HEK293 (cell line): ENCODE measurements around the gene DARS2.

Experiments used
- GLI2 ChIP-seq: fragments of 450-650 bp; formaldehyde crosslinking; IDR thresholded peaks from 2 replicates; pipeline ENCODE4; 2017; ENCODE audit warnings: missing biosample characterization, missing genetic modification characterization, low read depth, borderline replicate concordance
- MEIS1 ChIP-seq: sonication (generic); formaldehyde crosslinking; IDR thresholded peaks from 2 replicates; pipeline ENCODE4 v1.8.1; 2022; ENCODE audit warnings: missing genetic modification reagents, mild to moderate bottlenecking, borderline replicate concordance
- MYNN ChIP-seq: fragments of 450-650 bp; formaldehyde crosslinking; IDR thresholded peaks from 2 replicates; pipeline ENCODE4 v1.5.1; 2016; ENCODE audit warnings: missing biosample characterization, missing genetic modification characterization, borderline replicate concordance
- MZF1 ChIP-seq: fragments of 450-650 bp; formaldehyde crosslinking; IDR thresholded peaks from 2 replicates; pipeline ENCODE4 v1.5.1; 2017; ENCODE audit warnings: missing biosample characterization, missing genetic modification characterization, borderline replicate concordance
- SALL2 ChIP-seq: fragments of 450-650 bp; formaldehyde crosslinking; IDR thresholded peaks from 2 replicates; pipeline ENCODE4 v1.5.0; 2017; ENCODE audit warnings: missing biosample characterization, mild to moderate bottlenecking, missing genetic modification characterization, borderline replicate concordance
- TRIM28 ChIP-seq: IDR thresholded peaks from 2 replicates; pipeline ENCODE4 v1.6.1; 2011; ENCODE audit warnings: low read length, control low read depth, borderline replicate concordance
- YY2 ChIP-seq: fragments of 450-650 bp; formaldehyde crosslinking; IDR thresholded peaks from 2 replicates; pipeline ENCODE4 v1.5.1; 2016; ENCODE audit warnings: missing biosample characterization, missing genetic modification characterization
- ZBTB21 ChIP-seq: fragments of 450-650 bp; formaldehyde crosslinking; IDR thresholded peaks from 2 replicates; pipeline ENCODE4 v1.5.1; 2017; ENCODE audit warnings: missing biosample characterization, missing genetic modification characterization
- ZFP37 ChIP-seq: fragments of 450-650 bp; formaldehyde crosslinking; IDR thresholded peaks from 2 replicates; pipeline ENCODE4 v1.5.1; 2016; ENCODE audit warnings: missing biosample characterization, missing genetic modification characterization
- ZFP41 ChIP-seq: fragments of 450-650 bp; formaldehyde crosslinking; IDR thresholded peaks from 2 replicates; pipeline ENCODE4 v1.5.1; 2016; ENCODE audit warnings: missing biosample characterization, missing genetic modification characterization, borderline replicate concordance
- ZIC2 ChIP-seq: fragments of 450-650 bp; formaldehyde crosslinking; IDR thresholded peaks from 2 replicates; pipeline ENCODE4 v1.5.1; 2016; ENCODE audit warnings: missing biosample characterization, missing genetic modification characterization
- ZNF133 ChIP-seq: fragments of 450-650 bp; formaldehyde crosslinking; IDR thresholded peaks from 2 replicates; pipeline ENCODE4 v1.5.1; 2016; ENCODE audit warnings: missing biosample characterization, missing genetic modification characterization
- ZNF16 ChIP-seq: fragments of 450-650 bp; formaldehyde crosslinking; IDR thresholded peaks from 2 replicates; pipeline ENCODE4 v1.5.1; 2016; ENCODE audit warnings: low read depth, missing biosample characterization, missing genetic modification characterization
- ZNF19 ChIP-seq: fragments of 450-650 bp; formaldehyde crosslinking; IDR thresholded peaks from 2 replicates; pipeline ENCODE4; 2016; ENCODE audit warnings: missing biosample characterization, missing genetic modification characterization, low read depth
- ZNF394 ChIP-seq: fragments of 450-650 bp; formaldehyde crosslinking; IDR thresholded peaks from 2 replicates; pipeline ENCODE4 v1.5.1; 2016; ENCODE audit warnings: missing biosample characterization, missing genetic modification characterization, mild to moderate bottlenecking, moderate library complexity, borderline replicate concordance
- ZNF521 ChIP-seq: fragments of 450-650 bp; formaldehyde crosslinking; IDR thresholded peaks from 2 replicates; pipeline ENCODE4 v1.5.1; 2017; ENCODE audit warnings: missing biosample characterization, mild to moderate bottlenecking, missing genetic modification characterization
- ZNF549 ChIP-seq: fragments of 450-650 bp; IDR thresholded peaks from 2 replicates; pipeline ENCODE4 v1.5.1; 2018; ENCODE audit warnings: missing biosample characterization, missing genetic modification characterization, mild to moderate bottlenecking, inconsistent platforms, moderate library complexity
- ZNF600 ChIP-seq: fragments of 450-650 bp; formaldehyde crosslinking; IDR thresholded peaks from 2 replicates; pipeline ENCODE4 v1.5.1; 2016; ENCODE audit warnings: missing biosample characterization, missing genetic modification characterization
- ZNF629 ChIP-seq: fragments of 450-650 bp; formaldehyde crosslinking; IDR thresholded peaks from 2 replicates; pipeline ENCODE4 v1.5.1; 2017; ENCODE audit warnings: missing biosample characterization, missing genetic modification characterization
- ZNF658 ChIP-seq: fragments of 450-650 bp; formaldehyde crosslinking; IDR thresholded peaks from 2 replicates; pipeline ENCODE4; 2016; ENCODE audit warnings: missing biosample characterization, missing genetic modification characterization
- ZNF677 ChIP-seq: fragments of 450-650 bp; IDR thresholded peaks from 2 replicates; pipeline ENCODE4 v1.5.0; 2018; ENCODE audit warnings: missing biosample characterization, mild to moderate bottlenecking, missing genetic modification characterization, moderate library complexity
- ZNF707 ChIP-seq: fragments of 450-650 bp; formaldehyde crosslinking; IDR thresholded peaks from 2 replicates; pipeline ENCODE4 v1.5.1; 2016; ENCODE audit warnings: missing biosample characterization, missing genetic modification characterization
- ZSCAN30 ChIP-seq: fragments of 450-650 bp; IDR thresholded peaks from 2 replicates; pipeline ENCODE4 v1.5.1; 2018; ENCODE audit warnings: missing biosample characterization, mild to moderate bottlenecking, missing genetic modification characterization, moderate library complexity
- TF ChIP-seq, protein P1 (sequence below): fragments of 450-650 bp; formaldehyde crosslinking; IDR thresholded peaks from 2 replicates; pipeline ENCODE4 v1.5.1; 2017; ENCODE audit warnings: missing biosample characterization, missing genetic modification characterization
- TF ChIP-seq, protein P2 (sequence below): fragments of 450-650 bp; formaldehyde crosslinking; IDR thresholded peaks from 2 replicates; pipeline ENCODE4 v1.5.1; 2016; ENCODE audit warnings: missing biosample characterization, missing genetic modification characterization
- TF ChIP-seq, protein P3 (sequence below): fragments of 450-650 bp; formaldehyde crosslinking; IDR thresholded peaks from 2 replicates; pipeline ENCODE4 v1.5.1; 2016; ENCODE audit warnings: missing biosample characterization, missing genetic modification characterization, low read depth
- TF ChIP-seq, protein P4 (sequence below): fragments of 450-650 bp; formaldehyde crosslinking; IDR thresholded peaks from 2 replicates; pipeline ENCODE4 v1.5.1; 2016; ENCODE audit warnings: missing biosample characterization, missing genetic modification characterization
- TF ChIP-seq, protein P5 (sequence below): sonication (generic); formaldehyde crosslinking; IDR thresholded peaks from 2 replicates; pipeline ENCODE4 v1.8.1; 2022; ENCODE audit warnings: mild to moderate bottlenecking, moderate library complexity, missing genetic modification reagents
- TF ChIP-seq, protein P6 (sequence below): fragments of 450-650 bp; formaldehyde crosslinking; IDR thresholded peaks from 2 replicates; pipeline ENCODE4 v1.5.1; 2016; ENCODE audit warnings: missing biosample characterization, missing genetic modification characterization

The DARS2 gene

DNA sequence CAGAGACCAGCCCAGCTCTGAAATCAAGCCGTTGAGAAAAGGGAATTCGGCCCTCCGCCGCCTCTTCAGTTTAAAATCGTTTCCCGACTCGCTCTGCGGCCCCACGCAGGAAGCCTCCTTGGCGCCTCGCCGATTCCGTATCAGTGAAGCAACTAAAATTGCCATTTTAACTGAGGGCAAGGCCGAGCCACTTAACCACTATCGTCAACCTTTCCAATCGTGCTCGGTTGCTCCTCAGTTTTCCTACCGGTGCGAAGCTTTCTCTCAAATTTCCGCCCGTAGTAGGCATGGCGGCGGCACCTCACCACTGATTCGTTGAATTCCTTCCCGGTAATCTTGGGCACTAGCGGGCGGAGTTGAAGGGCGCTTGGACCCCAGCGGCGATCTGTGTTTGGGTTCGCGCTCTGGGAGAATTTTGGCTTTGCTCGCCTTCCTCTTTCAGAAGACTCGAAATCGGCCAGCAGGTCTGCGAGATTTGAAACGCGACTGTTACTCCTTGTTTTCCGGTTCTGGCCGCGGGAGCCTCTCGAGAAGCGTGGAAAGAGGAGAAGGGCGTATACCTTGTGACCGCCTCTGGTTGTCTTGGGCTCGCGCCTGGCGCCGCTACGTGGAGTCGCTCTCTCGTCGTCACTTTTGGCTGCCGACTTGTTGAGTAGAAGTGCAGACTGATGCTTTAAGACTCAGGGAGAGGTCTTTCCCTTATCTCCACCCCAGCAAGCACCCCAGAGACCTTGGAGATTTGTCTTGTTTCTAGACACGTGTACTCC is at the start of gene DARS2, which contains the start of gene CENPL (continued):
- TF ChIP-seq, protein P1, sequence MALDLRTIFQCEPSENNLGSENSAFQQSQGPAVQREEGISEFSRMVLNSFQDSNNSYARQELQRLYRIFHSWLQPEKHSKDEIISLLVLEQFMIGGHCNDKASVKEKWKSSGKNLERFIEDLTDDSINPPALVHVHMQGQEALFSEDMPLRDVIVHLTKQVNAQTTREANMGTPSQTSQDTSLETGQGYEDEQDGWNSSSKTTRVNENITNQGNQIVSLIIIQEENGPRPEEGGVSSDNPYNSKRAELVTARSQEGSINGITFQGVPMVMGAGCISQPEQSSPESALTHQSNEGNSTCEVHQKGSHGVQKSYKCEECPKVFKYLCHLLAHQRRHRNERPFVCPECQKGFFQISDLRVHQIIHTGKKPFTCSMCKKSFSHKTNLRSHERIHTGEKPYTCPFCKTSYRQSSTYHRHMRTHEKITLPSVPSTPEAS (tag by site-specific recombination) = no peak; the same call in 1 of the 2 replicates
- TF ChIP-seq MZF1 (tag by site-specific recombination) = no peak
- TF ChIP-seq ZIC2 (tag by site-specific recombination) = 0 out of 2 replicates have a peak, but pooled peaks have one; percentile 31
- peak; percentile 97 for TF ChIP-seq YY2 (tag by site-specific recombination)
- peak; percentile 76 for TF ChIP-seq ZNF629
- no peak for TF ChIP-seq SALL2 (tag by site-specific recombination)
- TF ChIP-seq ZNF16 (tag by site-specific recombination) = no peak
- peak; percentile 99 for TF ChIP-seq ZNF600 (tag by site-specific recombination)
- TF ChIP-seq GLI2 (tag by site-specific recombination) = no peak
- TF ChIP-seq ZNF658 (tag by site-specific recombination) = no peak
- peak; percentile 86 for TF ChIP-seq ZNF394 (tag by site-specific recombination)
- TF ChIP-seq ZFP41 (tag by site-specific recombination) = no peak
- TF ChIP-seq, protein P2, sequence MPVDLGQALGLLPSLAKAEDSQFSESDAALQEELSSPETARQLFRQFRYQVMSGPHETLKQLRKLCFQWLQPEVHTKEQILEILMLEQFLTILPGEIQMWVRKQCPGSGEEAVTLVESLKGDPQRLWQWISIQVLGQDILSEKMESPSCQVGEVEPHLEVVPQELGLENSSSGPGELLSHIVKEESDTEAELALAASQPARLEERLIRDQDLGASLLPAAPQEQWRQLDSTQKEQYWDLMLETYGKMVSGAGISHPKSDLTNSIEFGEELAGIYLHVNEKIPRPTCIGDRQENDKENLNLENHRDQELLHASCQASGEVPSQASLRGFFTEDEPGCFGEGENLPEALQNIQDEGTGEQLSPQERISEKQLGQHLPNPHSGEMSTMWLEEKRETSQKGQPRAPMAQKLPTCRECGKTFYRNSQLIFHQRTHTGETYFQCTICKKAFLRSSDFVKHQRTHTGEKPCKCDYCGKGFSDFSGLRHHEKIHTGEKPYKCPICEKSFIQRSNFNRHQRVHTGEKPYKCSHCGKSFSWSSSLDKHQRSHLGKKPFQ (tag by site-specific recombination) = no peak; the same call in 1 of the 2 replicates
- TF ChIP-seq ZNF549 (tag by site-specific recombination) = no peak
- no peak for TF ChIP-seq ZNF521 (tag by site-specific recombination)
- TF ChIP-seq, protein P3, sequence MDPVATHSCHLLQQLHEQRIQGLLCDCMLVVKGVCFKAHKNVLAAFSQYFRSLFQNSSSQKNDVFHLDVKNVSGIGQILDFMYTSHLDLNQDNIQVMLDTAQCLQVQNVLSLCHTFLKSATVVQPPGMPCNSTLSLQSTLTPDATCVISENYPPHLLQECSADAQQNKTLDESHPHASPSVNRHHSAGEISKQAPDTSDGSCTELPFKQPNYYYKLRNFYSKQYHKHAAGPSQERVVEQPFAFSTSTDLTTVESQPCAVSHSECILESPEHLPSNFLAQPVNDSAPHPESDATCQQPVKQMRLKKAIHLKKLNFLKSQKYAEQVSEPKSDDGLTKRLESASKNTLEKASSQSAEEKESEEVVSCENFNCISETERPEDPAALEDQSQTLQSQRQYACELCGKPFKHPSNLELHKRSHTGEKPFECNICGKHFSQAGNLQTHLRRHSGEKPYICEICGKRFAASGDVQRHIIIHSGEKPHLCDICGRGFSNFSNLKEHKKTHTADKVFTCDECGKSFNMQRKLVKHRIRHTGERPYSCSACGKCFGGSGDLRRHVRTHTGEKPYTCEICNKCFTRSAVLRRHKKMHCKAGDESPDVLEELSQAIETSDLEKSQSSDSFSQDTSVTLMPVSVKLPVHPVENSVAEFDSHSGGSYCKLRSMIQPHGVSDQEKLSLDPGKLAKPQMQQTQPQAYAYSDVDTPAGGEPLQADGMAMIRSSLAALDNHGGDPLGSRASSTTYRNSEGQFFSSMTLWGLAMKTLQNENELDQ = no peak
- TF ChIP-seq ZBTB21 = no peak
- no peak for TF ChIP-seq MEIS1 (CRISPR knock-in tag)
- TF ChIP-seq ZNF19 (tag by site-specific recombination) = no peak
- TF ChIP-seq, protein P4, sequence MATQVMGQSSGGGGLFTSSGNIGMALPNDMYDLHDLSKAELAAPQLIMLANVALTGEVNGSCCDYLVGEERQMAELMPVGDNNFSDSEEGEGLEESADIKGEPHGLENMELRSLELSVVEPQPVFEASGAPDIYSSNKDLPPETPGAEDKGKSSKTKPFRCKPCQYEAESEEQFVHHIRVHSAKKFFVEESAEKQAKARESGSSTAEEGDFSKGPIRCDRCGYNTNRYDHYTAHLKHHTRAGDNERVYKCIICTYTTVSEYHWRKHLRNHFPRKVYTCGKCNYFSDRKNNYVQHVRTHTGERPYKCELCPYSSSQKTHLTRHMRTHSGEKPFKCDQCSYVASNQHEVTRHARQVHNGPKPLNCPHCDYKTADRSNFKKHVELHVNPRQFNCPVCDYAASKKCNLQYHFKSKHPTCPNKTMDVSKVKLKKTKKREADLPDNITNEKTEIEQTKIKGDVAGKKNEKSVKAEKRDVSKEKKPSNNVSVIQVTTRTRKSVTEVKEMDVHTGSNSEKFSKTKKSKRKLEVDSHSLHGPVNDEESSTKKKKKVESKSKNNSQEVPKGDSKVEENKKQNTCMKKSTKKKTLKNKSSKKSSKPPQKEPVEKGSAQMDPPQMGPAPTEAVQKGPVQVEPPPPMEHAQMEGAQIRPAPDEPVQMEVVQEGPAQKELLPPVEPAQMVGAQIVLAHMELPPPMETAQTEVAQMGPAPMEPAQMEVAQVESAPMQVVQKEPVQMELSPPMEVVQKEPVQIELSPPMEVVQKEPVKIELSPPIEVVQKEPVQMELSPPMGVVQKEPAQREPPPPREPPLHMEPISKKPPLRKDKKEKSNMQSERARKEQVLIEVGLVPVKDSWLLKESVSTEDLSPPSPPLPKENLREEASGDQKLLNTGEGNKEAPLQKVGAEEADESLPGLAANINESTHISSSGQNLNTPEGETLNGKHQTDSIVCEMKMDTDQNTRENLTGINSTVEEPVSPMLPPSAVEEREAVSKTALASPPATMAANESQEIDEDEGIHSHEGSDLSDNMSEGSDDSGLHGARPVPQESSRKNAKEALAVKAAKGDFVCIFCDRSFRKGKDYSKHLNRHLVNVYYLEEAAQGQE (tag by site-specific recombination) = no peak
- peak; percentile 89; the same call in 1 of the 2 replicates for TF ChIP-seq TRIM28
- TF ChIP-seq ZFP37 (tag by site-specific recombination) = no peak
- no peak for TF ChIP-seq ZNF707
- TF ChIP-seq, protein P5, sequence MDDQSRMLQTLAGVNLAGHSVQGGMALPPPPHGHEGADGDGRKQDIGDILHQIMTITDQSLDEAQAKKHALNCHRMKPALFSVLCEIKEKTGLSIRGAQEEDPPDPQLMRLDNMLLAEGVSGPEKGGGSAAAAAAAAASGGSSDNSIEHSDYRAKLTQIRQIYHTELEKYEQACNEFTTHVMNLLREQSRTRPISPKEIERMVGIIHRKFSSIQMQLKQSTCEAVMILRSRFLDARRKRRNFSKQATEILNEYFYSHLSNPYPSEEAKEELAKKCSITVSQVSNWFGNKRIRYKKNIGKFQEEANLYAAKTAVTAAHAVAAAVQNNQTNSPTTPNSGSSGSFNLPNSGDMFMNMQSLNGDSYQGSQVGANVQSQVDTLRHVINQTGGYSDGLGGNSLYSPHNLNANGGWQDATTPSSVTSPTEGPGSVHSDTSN = no peak
- TF ChIP-seq ZNF133 (tag by site-specific recombination) = no peak
- TF ChIP-seq ZSCAN30 = peak; percentile 44
- peak; percentile 33; the same call in 1 of the 2 replicates for TF ChIP-seq MYNN
- TF ChIP-seq, protein P6, sequence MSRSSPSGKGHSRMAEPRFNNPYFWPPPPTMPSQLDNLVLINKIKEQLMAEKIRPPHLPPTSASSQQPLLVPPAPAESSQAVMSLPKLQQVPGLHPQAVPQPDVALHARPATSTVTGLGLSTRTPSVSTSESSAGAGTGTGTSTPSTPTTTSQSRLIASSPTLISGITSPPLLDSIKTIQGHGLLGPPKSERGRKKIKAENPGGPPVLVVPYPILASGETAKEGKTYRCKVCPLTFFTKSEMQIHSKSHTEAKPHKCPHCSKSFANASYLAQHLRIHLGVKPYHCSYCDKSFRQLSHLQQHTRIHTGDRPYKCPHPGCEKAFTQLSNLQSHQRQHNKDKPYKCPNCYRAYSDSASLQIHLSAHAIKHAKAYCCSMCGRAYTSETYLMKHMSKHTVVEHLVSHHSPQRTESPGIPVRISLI (tag by site-specific recombination) = no peak
- TF ChIP-seq ZNF677 (tag by site-specific recombination) = no peak
